HG02798 (cell line): ENCODE results near the gene TBX4.
"Not testable (repeated sequence)": the region's sequence is repeated elsewhere in the genome, so short reads cannot be mapped to it uniquely, and the experiment has no call there.

Experiments used
- ATAC-seq: cut with Tn5 transposase; IDR thresholded peaks from one replicate; pipeline ENCODE4 v1.9.1; 2021; ENCODE audit warnings: mild to moderate bottlenecking; ENCODE audit not compliant: unreplicated experiment, poor library complexity

Gene TBX4

GRCh38 chr17:61510991-61511390 lies 58.8 kb downstream of the TBX4 start:
- ATAC-seq = no peak

GRCh38 chr17:61511480-61512182 lies 59.4 kb downstream of the TBX4 start:
- no peak for ATAC-seq

- ATAC-seq = no peak
These were observed 62.3 kb downstream of the TBX4 start for GRCh38 chr17:61514491-61514890.

GRCh38 chr17:61517265-61517664 lies 65.0 kb downstream of the TBX4 start:
- no peak for ATAC-seq

GRCh38 chr17:61517843-61518606 lies 65.8 kb downstream of the TBX4 start:
- ATAC-seq = no peak

- ATAC-seq = no peak
These were observed 66.9 kb downstream of the TBX4 start for GRCh38 chr17:61519139-61519538.

- no peak for ATAC-seq
These were observed 67.7 kb downstream of the TBX4 start for GRCh38 chr17:61519754-61520440.

GRCh38 chr17:61520897-61521296 lies 68.7 kb downstream of the TBX4 start:
- ATAC-seq = no peak

- ATAC-seq = no peak
These were observed 69.9 kb downstream of the TBX4 start for GRCh38 chr17:61522088-61522487.

GRCh38 chr17:61524319-61524718 lies 72.1 kb downstream of the TBX4 start:
- no peak for ATAC-seq

GRCh38 chr17:61527441-61527840 lies 75.2 kb downstream of the TBX4 start:
- ATAC-seq = not testable (repeated sequence)

- ATAC-seq = no peak
These were observed 75.9 kb downstream of the TBX4 start for GRCh38 chr17:61528171-61528570.

- no peak for ATAC-seq
These were observed 79.0 kb downstream of the TBX4 start for GRCh38 chr17:61531223-61531622.

GRCh38 chr17:61532826-61533225 lies 80.6 kb downstream of the TBX4 start:
- ATAC-seq = no peak

GRCh38 chr17:61533797-61534196 lies 81.6 kb downstream of the TBX4 start:
- no peak for ATAC-seq

- ATAC-seq = no peak
These were observed 82.2 kb downstream of the TBX4 start for GRCh38 chr17:61534414-61534813.
